MM.1S (cell line): ENCODE data around the gene NUP50.

ENCODE experiments used
- DNase-seq: peaks from one replicate; pipeline ENCODE4 v3.0.0-alpha.2; 2015
- H2AFZ ChIP-seq: fragments of 300-600 bp; sonication (generic); 2 replicates; pipeline ENCODE4 v1.6.0; 2016; ENCODE audit warnings: antibody characterized with exemption, low read length
- H3F3A ChIP-seq: fragments of 300-600 bp; sonication (generic); 2 replicates; pipeline ENCODE4 v1.6.1; 2016; ENCODE audit warnings: mild to moderate bottlenecking, antibody characterized with exemption, low read length, moderate library complexity, mixed read lengths; ENCODE audit not compliant: insufficient read depth
- H3K27ac ChIP-seq: fragments of 300-600 bp; sonication (generic); 2 replicates; pipeline ENCODE4 v1.5.1; 2016; ENCODE audit warnings: mild to moderate bottlenecking, low read length
- H3K27me3 ChIP-seq: fragments of 300-600 bp; sonication (generic); replicated peaks from 2 replicates; pipeline ENCODE4 v1.6.0; 2016; ENCODE audit warnings: low read length; ENCODE audit not compliant: insufficient read depth
- H3K36me3 ChIP-seq: fragments of 300-600 bp; sonication (generic); replicated peaks from 2 replicates; pipeline ENCODE4 v1.6.1; 2016; ENCODE audit warnings: mild to moderate bottlenecking, low read length, mixed read lengths; ENCODE audit not compliant: insufficient read depth
- H3K4me1 ChIP-seq: fragments of 300-600 bp; sonication (generic); 2 replicates; pipeline ENCODE4 v1.6.1; 2016; ENCODE audit warnings: low read length, mixed read lengths
- H3K4me2 ChIP-seq: fragments of 300-600 bp; sonication (generic); 2 replicates; pipeline ENCODE4 v1.6.0; 2016; ENCODE audit warnings: low read depth, low read length
- H3K4me3 ChIP-seq: fragments of 300-600 bp; sonication (generic); 2 replicates; pipeline ENCODE4 v1.5.1; 2016; ENCODE audit warnings: low read length, mixed read lengths
- H3K79me2 ChIP-seq: fragments of 300-600 bp; sonication (generic); 2 replicates; pipeline ENCODE4 v1.6.1; 2016; ENCODE audit warnings: mixed run types, low read length, mixed read lengths
- H3K9ac ChIP-seq: fragments of 300-600 bp; sonication (generic); 2 replicates; pipeline ENCODE4 v1.6.1; 2016; ENCODE audit warnings: low read length, mixed read lengths
- H3K9me2 ChIP-seq: fragments of 300-600 bp; sonication (generic); replicated peaks from 2 replicates; pipeline ENCODE4 v1.6.1; 2016; ENCODE audit warnings: mild to moderate bottlenecking, low read length, mixed read lengths; ENCODE audit not compliant: insufficient read depth
- H3K9me3 ChIP-seq: fragments of 300-600 bp; sonication (generic); replicated peaks from 2 replicates; pipeline ENCODE4 v1.6.1; 2016; ENCODE audit warnings: mild to moderate bottlenecking, low read length, mixed read lengths; ENCODE audit not compliant: insufficient read depth
- H4K20me1 ChIP-seq: fragments of 300-600 bp; sonication (generic); 2 replicates; pipeline ENCODE4 v1.6.1; 2016; ENCODE audit warnings: mild to moderate bottlenecking, low read length, moderate library complexity, mixed read lengths; ENCODE audit not compliant: insufficient read depth
- CTCF ChIP-seq: fragments of 300-600 bp; sonication (generic); IDR thresholded peaks from 2 replicates; pipeline ENCODE4 v1.5.1; 2016; ENCODE audit warnings: antibody characterized with exemption, low read length, mixed read lengths
- EZH2 ChIP-seq: fragments of 300-600 bp; sonication (generic); optimal IDR thresholded peaks from 2 replicates; pipeline ENCODE3; 2017; ENCODE audit warnings: low read depth, mild to moderate bottlenecking, antibody characterized with exemption, low read length, mixed read lengths
- EZH2phosphoT487 ChIP-seq: fragments of 300-600 bp; sonication (generic); IDR thresholded peaks from 2 replicates; pipeline ENCODE4 v1.6.1; 2018; ENCODE audit warnings: antibody characterized with exemption, low read length

Gene NUP50

GRCh38 chr22:45231293-45231692 is 67.6 kb downstream of the NUP50 start:
- H3K27me3 ChIP-seq: no peaks in the 10 kb centered on the region
- DNase-seq: no peak
- H3K9me2 ChIP-seq: no peaks in the 10 kb centered on the region
- peaks cover 24% of the 10 kb centered on the region for H3K4me1 ChIP-seq
- no peak overlapping the region for H3K4me2 ChIP-seq
- no peak for TF ChIP-seq EZH2
- TF ChIP-seq CTCF: no peak
- TF ChIP-seq EZH2phosphoT487: no peak
- no peak overlapping the region for H3K27ac ChIP-seq
- no peaks in the 10 kb centered on the region for H3K9me3 ChIP-seq
- H3K4me3 ChIP-seq: no peak overlapping the region
- peaks cover 10% of the 10 kb centered on the region for H3F3A ChIP-seq
- no peaks in the 10 kb centered on the region for H4K20me1 ChIP-seq
- no peak overlapping the region for H2AFZ ChIP-seq
- H3K79me2 ChIP-seq: peaks cover 83% of the 10 kb centered on the region
- H3K36me3 ChIP-seq: no peaks in the 10 kb centered on the region
- no peak overlapping the region for H3K9ac ChIP-seq

- Histone ChIP-seq H3K27ac (no peak overlapping the region), H3K9me2 (no peaks in the 10 kb centered on the region), H3F3A (peaks cover 23% of the 10 kb centered on the region), H3K4me2 (no peak overlapping the region), H3K4me1 (peaks cover 41% of the 10 kb centered on the region), H3K9ac (no peak overlapping the region), H3K36me3 (no peaks in the 10 kb centered on the region), H3K4me3 (no peak overlapping the region), H3K79me2 (peaks cover 83% of the 10 kb centered on the region), H4K20me1 (no peaks in the 10 kb centered on the region), H3K9me3 (no peaks in the 10 kb centered on the region), H2AFZ (no peak overlapping the region), H3K27me3 (no peaks in the 10 kb centered on the region)
- no peak for TF ChIP-seq EZH2
- no peak for TF ChIP-seq EZH2phosphoT487
- no peak for TF ChIP-seq CTCF
- no peak for DNase-seq
Observed at GRCh38 chr22:45233386-45233785, 69.7 kb downstream of the NUP50 start.

DNA sequence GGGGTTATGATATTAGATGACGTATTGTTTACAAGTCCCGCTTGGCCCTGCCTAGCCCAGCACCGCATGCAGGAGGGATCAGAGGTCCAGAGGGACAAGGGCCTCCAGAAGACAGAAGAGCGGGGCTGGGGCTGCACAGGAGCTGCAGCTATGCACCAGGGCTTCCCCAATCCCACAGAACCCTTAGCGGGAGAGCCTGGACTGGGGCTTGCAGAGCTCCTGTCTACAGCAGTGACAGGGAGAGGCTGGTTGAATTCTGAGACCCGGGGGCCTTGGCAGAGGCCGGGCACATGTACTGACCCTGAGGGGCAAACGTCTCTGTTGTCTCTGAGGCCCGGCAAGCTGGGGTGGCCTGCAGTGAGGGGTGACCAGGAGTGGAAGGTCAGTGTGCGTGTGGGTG is 70.1 kb downstream of the NUP50 start:
- Histone ChIP-seq H3K4me3 (no peak overlapping the region), H3K9ac (no peak overlapping the region), H3K9me3 (no peaks in the 10 kb centered on the region), H2AFZ (no peak overlapping the region), H3K9me2 (no peaks in the 10 kb centered on the region), H3K4me1 (peaks cover 46% of the 10 kb centered on the region), H3K36me3 (no peaks in the 10 kb centered on the region), H3K79me2 (peaks cover 86% of the 10 kb centered on the region), H3K27me3 (no peaks in the 10 kb centered on the region), H3F3A (peaks cover 23% of the 10 kb centered on the region), H4K20me1 (no peaks in the 10 kb centered on the region), H3K27ac (no peak overlapping the region; the same call in 1 of the 2 replicates), H3K4me2 (no peak overlapping the region)
- DNase-seq: no peak
- TF ChIP-seq EZH2phosphoT487 (no peak), EZH2 (no peak), CTCF (no peak)
